HG02938 (cell line): Measurements from ENCODE around the gene CDKAL1.

Experiments
- ATAC-seq: cut with Tn5 transposase; IDR thresholded peaks from one replicate; pipeline ENCODE4 v1.9.1; 2021; ENCODE audit warnings: mild to moderate bottlenecking, moderate library complexity; ENCODE audit not compliant: unreplicated experiment

Gene CDKAL1

DNA sequence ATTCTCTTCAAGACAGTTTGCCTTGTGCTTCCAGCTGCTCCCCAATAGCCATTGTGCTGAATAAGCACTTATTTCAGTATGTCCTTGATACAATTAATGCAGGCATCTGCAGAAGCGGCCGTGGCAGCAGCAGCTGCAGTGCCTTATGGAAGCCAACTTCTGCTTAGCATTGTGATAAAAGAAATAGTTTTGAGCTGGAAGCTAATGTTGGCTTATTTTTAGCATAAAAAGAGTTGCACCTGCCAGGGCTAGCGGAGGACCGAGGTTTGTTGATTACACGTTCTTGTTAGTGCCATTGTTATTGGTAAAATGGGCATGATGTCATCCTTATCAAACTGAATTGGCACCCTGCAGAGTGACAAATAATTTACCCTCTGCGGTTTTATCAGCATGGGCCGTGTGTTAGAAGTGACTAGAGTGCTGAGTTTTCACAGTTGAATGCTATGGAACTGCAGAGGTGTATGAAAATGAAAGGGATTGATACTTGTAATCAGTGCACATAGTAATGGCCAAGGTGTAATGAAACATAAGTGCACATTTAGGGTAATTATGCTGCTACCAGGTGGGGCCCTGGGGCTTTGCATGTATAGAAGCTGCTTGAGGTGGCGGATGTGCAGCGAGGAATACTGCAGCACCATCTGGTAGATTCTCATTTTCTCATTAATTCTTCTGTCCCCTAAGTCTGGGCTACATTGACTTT, 334.3 kb downstream of the CDKAL1 start:
- no peak for ATAC-seq

- ATAC-seq: no peak
Measured at GRCh38 chr6:20870021-20870420, 335.8 kb downstream of the CDKAL1 start.

GRCh38 chr6:20870493-20870892, 336.2 kb downstream of the CDKAL1 start:
- ATAC-seq: no peak

- ATAC-seq: no peak
Measured at GRCh38 chr6:20873425-20874190, 339.4 kb downstream of the CDKAL1 start.

DNA sequence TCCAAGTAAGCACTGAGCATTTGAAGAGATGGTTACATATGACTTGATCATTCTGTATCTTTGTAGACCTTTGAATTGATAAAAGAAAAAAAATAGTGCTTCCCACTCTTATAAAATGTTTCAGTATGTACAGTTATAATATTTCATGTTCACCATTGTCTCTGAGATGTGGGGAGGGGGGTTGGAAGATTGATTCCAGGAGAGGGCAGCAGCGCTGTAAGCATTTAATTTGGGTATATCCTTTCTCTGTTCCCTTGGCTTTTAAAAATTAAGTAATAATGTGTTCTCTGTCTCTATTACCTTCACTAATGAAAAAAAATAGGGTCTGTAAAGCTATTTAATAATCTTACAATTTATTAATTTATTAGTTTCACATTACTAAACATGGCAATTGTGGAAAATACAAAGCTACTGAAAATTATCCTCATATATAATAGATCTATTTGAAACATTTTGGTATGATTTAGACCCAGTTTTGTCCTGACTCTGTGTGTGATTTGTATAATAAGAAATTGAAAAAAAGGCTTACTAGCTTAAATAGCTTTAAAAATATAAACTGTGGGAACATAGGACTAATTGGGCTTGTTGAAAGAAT, 341.2 kb downstream of the CDKAL1 start:
- ATAC-seq: no peak

- ATAC-seq: no peak
Measured at GRCh38 chr6:20876036-20876435, 341.8 kb downstream of the CDKAL1 start.

- ATAC-seq: no peak
Measured at GRCh38 chr6:20876561-20876960, 342.3 kb downstream of the CDKAL1 start.

DNA sequence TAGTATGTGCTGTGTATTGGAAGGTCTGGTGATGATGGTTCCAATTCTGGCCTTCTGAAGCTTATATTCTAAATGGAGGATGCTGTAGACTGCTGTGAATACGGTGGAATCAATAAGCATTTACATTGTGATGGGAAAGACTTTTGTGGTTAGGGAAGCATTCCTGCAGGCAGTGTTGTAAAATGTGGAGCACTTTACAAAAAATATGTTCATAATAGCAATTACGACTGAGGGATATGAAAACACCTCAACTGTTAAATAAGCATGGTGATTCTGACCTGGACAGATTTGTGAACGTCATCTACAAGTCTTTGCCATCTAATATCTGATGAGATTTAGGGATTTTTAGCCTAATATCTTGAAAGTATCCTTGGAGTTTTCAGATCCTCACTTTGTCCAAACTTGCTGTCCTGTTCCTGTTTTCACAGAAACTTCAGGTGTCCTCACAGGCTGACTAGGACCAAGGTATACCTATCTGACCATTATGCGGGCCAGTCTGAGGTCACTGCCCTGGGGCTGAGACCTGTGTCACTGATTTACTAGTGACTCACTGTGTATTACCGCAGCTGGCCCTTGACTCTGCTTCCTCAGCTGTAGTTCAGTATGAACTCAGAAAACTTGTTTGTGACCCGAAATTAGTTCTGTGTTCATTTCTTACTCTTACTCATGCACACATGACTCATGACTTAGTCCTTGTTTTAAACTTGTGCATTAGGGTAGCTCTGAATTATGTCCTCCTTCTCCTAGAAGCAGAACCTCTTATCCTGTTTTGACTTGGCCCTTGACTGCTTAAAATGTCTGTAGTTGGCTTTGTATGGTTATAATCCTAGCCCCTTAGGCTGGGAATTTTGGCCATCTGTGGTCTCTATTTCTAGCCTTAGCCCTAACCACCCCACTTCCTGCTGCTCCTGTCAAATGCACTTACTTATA, 343.0 kb downstream of the CDKAL1 start:
- peak; percentile 97 for ATAC-seq

DNA sequence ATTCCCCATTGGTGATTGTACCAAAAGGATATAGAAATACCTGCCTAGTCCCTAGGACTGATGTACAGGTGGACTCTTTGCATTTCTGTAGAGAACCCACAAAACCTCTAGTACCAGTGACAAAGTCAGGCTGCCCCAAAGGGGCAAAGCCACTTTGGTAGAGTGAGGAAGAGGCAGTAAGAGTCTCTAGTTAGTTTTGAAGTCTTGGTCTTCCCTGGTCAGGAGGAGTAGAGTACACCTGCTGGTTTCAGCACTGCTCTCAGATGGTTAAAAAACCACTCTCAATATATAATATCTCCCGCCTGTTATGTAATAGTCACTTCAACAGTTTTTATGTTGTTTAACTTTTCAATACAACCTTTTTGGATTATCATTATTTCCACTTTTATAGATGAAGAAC, 344.9 kb downstream of the CDKAL1 start:
- ATAC-seq: no peak

GRCh38 chr6:20879526-20879925, 345.3 kb downstream of the CDKAL1 start:
- ATAC-seq: no peak

DNA sequence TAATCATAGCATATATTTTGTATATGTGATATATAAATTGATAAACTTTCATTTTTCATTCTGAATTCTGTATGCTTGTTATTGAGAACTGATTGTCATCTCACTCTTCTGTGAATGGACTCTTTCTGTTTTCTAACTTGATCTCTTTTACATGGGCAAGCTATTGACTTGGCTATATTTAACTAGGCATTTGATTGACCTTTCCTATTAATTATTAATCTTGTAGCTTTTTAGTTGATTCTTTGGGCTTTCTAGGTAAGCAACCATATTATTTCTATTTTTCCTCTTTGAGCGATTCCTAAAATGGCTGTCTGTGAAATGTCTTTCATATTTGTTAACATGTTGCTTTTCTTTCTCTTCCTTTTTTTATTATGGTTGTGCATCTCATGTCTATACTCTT, 347.1 kb downstream of the CDKAL1 start:
- ATAC-seq: no peak

- ATAC-seq: no peak
Measured at GRCh38 chr6:20882014-20882413, 347.8 kb downstream of the CDKAL1 start.

DNA sequence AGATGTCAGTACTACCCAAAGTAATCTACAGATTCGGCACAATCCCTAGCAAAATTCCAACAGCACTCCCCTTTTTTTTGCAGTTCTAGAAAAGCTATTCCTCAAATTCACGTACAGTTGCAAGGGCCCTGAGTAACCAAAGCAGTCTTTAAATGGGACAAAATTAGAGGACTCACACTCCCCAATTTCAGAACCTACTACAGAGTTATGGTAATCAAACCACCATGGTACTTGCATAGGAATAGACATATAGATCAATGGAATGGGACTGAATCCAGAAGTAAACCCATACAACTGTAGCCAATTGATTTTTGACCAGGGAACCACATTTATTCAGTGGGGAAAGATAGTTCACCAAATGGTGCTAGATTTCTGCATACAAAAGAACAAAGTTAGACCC, 350.8 kb downstream of the CDKAL1 start:
- ATAC-seq: no peak

GRCh38 chr6:20891161-20891560, 356.9 kb downstream of the CDKAL1 start:
- no peak for ATAC-seq

DNA sequence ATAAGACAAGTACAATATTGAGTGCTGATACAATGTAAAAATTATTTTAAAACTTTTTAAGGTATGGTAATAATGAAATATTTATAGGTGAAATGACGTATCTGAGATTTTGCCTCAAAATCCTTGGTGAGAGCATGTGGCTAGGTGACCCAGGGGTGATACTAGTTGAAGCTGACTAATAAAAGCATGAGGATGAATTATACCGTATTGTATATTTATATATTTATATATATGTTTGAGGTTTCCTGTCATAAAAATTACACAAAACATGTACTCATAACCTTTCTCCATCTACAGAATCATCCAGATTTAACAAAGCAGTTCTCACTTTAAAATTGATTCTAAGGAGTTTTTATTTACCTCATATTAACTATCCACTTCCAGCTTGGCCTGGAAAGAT, 358.1 kb downstream of the CDKAL1 start:
- ATAC-seq: no peak

GRCh38 chr6:20893412-20893811, 359.2 kb downstream of the CDKAL1 start:
- no peak for ATAC-seq

GRCh38 chr6:20900389-20901160, 366.3 kb downstream of the CDKAL1 start:
- peak; percentile 91 for ATAC-seq

DNA sequence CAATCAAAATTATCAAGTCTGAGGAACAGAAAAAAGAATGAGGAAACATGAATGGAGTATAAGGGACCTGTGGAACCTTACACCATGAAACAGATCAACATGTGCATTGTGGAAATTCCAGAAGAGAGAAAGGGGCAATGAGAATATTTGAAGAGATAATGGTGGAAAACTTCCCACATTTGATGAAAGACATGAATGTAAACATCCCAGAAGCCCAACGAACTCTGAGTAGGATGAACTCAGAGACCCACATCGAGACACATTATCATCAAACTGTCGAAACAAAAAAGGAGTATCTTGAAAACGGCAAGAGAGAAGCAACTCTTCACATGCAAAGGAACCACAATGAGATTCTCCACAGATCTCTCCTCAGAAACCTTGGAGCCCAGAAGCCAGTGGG, 371.1 kb downstream of the CDKAL1 start:
- ATAC-seq: no peak

DNA sequence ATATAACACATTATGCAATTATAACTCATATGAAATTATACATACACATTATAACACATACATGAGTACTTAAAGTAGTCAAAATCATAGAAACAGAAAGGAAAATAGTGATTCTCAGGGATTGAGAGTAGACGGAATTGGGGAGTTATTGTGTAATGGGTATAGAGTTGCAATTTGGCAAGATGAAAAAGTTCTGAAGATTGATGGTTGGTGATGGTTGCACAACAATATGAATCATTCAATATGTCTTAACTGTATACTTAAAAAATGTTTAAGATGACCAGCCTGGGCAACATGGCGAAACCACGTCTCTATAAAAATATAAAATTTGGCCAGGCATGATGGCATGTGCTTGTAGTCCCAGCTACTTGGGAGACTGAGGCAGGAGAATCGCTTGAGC, 372.7 kb downstream of the CDKAL1 start:
- no peak for ATAC-seq

- no peak for ATAC-seq
Measured at GRCh38 chr6:20907486-20908071, 373.3 kb downstream of the CDKAL1 start.
